GM18499 (cell line): ENCODE results near the gene FOXA1.

Experiments used
- ATAC-seq: cut with Tn5 transposase; IDR thresholded peaks from one replicate; pipeline ENCODE4 v1.9.1; 2021; ENCODE audit warnings: moderate number of reproducible peaks; ENCODE audit not compliant: insufficient read depth, unreplicated experiment

FOXA1 gene

DNA sequence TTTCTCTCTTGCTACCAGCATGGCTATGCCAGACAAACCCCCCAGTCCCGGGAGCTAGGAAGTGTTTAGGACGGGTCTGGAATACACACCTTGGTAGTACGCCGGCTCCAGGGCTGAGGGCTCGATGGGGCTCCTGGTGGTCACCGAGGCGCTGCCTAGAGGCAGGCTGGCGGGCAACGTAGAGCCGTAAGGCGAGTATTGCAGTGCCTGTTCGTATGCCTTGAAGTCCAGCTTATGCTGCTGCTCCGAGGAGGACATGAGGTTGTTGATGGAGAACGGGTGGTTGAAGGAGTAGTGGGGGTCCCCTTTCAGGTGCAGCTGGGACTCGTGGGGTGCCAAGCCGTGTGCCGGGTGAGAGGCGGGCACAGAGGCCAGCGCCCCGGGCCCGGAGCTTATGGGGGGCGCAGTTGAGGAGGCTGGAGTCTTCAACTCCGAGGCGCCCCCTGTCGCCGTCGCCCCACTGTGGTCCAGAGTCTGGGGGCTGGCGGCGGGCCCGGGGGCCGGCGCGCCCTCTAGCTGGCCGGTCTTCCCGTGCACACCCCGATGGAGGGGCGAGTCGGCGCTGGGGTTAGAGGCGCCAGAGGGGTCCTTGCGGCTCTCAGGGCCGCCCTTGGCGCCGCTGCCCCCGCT lies 3.6 kb downstream of the FOXA1 start:
- ATAC-seq, result no peak

DNA sequence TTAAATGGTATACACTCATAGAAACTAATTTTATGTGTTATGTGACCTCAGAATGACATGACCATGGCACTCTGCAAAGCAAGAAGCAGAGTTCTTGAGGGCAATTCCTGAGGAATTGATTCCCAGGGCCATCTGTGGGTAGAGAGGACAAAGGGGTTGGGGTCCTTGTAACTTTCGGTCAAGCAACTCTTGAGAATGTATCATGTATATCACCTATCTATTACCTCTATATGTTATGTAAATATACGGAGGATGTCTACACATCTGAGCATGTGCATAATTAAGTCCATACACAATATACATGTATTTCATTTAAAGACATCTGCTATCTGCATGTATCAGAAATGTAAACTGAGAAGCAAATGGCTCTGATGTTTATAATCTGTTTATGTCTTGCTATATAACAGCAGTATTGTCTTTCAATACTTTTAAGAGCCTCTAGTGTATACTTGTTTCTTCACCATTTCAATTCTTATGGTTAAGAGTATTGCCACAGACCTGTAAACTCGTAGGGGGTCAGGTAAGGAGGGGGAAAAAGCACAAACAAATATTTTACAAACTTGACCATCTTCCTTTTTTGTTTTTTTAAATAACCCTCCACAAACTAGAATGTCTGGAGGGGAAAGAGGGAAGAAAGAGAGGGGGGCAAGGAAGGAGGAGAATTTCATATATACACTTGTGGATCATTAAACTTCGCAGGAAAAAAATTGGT lies 4.5 kb downstream of the FOXA1 start:
- ATAC-seq, result no peak

DNA sequence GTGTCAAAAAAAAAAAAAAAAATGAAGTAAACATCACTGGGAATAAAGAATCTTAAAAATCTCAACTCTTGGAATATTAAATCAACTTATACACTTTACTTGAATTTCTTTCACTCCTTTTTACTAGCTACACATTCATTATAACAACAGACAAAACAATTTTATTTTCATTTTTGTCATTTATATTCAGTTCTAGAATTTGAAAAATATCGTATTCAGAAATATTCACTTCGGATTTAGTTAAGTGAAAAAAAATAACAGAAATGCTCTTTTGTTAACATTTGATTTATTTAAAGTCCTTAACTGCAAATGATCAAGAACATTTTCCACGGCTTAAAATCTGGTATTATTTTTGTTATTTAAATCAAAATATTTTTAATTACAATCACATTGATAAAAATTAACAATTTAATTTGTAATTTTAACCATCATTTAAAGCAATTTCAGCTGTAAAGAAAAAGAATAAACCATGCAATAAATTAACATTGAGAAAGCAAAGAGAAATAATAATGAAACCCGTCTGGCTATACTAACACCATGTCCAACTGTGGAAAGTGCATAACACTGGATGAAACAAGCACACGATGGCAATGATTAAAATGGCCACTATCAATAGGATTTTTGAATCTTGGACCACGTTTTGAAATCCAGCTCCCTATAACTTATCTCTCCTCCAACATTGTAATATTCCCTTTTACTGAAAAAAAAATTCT lies 5.2 kb downstream of the FOXA1 start:
- no peak for ATAC-seq

DNA sequence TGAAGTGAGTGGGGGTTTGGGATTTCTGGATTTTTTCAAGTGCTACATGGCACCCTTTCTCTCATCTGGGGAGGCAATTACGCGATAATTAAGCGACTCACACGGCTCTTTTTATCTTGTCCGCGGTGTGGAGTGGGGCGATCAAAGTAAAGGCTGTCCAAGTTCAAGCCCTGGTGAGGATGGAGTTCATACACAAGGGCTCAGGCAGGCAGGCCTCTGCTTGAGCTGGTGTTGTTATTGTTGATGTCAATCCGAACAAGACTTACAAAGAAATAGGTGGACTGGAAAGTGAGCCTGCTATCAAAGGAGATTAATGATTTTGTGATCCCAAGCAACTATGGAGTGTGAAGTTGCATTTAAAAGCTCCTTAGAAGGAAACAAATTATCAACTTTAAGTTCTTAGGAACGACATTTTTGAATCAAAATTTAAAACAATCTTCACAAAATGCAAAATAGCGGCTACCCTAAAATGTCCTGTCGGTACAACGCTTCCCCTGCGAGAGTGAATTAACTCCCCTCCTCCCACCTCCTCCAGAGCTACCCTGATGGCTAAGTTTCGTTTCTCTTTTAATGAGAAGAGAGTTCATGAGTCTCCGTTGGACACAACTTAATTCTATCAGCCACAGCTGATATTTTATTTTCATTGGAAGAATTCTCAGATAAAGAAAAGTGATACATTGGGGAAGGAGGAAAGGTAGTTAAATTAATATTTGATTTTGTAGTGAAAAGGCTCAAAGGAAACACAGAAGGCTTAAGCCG lies 5.9 kb downstream of the FOXA1 start:
- ATAC-seq, result no peak

DNA sequence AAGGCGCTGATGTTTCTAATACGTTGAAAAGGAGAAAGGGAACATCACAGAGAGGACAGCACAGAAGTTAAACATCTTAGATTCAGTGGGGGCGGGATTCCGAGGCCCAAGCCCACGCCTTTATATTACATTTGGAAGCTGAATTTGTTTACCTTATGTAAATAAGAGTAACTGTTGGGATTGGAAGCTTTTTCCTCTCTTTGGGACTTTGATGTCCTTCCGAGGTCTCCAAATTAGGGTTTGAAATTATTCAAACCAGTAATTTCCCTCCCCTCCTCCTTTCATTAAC lies 6.4 kb downstream of the FOXA1 start:
- no peak for ATAC-seq

DNA sequence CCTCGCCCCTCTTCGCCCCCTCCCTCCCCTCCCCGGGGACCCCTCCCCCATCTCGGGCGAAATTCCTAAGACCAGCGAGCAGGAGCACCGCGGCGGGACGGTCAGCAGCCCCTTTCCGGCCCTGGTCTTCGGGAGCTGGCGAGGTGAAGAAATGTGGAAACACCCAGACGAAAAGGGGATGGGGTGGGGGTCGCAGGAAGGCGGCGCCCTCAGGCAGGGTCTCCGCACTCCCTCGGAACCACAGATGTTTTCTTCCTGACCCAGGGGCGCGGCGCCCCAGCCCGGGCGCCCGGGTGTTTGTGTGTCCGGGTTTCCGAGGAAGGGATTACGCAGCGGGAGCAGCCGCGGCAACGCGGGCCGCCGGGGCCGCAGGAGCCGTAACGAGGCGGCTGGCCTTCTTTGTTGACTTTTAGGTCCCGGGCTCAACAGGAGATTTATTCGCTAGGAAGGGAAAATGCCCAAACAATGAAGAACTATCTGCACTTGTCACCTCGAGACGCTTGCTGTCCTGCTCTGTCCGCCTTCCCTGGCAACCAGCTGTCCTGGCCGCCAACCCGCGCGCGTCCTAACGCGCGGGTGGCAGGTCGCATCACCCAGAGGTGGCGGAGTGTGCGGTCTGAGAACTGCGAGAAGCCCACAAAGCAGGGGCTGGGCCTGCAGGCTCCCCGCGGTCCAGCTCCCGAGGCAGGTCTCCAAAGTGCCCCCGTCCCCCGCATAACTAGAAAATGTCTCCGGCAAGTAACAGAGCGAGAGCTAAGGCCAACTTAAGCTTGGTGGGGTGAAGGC lies 7.0 kb downstream of the FOXA1 start:
- ATAC-seq, result no peak

DNA sequence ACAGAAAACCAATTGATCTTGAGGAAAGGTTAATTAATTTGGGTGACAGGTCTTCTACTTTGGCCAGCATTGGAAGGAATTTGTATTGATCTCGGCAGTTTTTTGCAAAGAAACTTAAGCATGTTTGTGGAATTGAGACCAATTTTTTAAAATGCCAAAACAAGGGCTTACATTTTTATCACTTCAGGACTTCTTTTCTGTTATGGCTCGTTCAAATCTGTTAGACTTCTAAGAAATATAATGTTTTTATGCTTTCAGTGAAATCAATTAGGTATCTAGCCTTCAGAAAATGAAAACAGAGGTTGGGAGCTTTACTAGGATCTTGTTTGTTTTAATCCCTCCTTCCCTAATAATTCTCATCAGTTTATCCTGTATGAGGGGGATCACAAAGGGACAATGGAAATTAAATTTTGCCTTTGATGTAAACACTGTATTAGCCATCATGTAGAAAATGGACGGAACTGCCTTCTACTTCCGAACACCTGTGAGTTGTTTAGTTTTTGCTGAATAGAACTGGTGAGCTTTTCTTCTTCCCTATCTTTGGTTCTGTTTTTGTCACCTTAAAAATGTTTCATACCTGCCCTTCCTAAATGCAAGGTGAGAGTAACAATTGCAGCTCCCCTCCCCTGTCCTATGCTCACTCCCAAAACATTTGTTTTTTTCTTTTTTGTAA lies 7.8 kb downstream of the FOXA1 start:
- no peak for ATAC-seq

DNA sequence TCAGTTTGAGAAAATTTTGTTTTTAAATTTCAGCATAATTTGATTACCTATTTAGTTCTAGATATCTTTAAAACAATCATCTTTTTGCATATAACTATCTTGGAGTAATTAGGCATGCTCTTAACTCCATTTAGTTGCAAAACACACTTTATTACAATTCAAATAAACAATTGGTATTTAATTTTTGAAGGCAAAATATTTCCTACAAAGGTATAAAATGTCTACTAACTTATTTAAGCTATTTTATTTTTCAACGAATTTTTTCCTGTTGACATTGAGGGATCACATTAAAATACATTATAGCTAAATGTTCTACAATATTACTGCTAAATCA lies 8.3 kb downstream of the FOXA1 start:
- ATAC-seq, result no peak

DNA sequence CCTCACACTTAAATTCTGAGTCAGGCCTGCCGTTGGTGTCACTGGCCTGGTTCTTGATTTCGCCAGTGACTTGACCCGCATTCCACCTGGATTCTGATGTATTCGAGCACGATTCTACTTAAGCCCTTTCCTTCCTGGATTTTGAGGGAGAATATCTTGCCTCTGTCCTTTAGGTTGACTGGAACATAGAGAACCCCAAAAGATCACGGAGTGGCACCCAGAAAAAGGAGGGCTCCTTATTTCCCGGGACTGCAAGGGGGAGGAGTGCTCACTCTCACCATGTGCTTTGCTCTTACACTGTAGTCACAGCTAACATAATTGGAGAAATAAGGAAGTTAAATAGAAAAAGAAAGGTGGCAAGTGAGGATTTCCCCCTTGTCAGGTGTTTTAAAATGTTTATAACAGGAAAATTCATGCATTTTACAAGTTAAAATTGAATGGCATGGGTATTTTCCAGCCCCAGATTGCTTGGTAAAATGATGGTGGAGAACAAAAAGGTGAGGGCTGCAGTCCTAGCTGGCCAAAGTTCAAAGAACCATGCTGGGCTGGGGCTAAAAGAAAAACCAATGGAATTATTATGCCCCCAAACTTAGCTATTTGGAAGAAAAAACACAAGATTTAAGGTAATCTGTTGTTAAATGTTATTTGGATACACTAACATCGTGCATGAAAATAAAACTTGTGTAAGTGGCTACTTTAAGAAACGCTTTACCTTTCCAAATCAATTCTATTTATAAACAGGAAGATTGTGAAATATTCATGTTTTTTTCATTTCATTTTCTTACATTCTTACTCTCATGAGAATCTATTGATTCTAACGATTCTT lies 8.9 kb downstream of the FOXA1 start:
- ATAC-seq, result no peak

DNA sequence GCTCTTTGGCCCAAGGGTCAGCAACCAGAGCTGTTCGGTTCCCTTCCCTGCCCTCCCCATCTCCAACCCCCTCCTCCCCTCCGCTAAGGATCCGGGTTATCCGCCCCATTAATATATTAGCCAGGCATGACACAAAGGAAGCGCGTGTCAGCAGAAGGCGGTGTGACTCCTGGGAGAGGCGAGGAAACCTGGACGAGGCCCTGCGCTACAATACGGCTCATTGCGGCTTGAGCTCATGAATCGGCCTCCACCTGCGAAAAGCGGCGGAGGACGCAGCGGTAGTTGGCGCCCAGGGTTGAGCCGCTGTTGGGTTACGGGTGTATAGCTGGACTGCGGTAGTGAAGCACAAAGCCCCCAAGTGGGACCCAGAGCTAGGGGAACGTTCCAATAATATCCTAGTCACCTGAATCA lies 9.9 kb downstream of the FOXA1 start:
- no peak for ATAC-seq

DNA sequence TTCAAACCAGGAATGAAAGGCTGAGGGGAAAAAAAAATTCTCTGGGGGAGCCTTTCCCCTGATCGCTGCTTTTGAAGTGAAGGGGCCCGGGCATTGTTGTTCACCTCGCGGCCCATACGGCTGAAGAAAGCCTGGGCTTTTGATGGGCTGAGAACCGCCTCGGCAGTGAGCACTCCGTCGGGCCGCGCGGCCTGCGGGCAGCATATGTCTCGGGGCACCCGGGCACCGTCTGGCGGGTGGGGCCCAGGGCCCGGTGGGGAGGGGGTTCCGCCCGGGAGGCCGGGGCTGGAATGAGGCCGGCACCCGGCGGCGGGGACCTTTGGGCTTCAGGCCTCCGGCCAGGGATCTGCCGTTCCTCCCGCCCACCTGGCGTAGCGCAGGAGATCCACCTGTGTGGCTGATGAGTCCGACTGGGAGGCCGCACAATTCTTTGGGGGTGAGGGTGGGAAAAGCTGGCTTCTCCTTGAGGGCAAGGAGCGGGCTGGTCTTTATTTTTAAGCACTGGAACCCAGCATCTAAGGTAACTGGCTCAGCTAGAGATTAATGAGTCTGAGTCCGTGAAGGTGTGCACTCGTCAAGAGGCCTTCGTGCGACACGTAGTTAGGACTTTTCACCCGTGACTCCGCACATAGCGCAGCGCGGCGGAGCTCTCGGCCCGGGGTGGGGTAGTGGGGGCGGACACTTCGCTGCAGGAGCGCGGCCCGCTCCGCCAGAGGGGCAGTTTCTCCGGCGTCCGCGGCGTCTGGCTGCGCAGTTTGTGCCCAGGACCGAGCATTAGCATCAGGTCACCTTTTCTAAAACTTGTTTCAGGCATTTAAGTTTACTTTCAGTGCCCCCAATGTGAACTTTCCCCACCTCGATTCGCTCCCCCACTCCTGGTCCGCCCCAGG lies 10.6 kb downstream of the FOXA1 start:
- no peak for ATAC-seq

DNA sequence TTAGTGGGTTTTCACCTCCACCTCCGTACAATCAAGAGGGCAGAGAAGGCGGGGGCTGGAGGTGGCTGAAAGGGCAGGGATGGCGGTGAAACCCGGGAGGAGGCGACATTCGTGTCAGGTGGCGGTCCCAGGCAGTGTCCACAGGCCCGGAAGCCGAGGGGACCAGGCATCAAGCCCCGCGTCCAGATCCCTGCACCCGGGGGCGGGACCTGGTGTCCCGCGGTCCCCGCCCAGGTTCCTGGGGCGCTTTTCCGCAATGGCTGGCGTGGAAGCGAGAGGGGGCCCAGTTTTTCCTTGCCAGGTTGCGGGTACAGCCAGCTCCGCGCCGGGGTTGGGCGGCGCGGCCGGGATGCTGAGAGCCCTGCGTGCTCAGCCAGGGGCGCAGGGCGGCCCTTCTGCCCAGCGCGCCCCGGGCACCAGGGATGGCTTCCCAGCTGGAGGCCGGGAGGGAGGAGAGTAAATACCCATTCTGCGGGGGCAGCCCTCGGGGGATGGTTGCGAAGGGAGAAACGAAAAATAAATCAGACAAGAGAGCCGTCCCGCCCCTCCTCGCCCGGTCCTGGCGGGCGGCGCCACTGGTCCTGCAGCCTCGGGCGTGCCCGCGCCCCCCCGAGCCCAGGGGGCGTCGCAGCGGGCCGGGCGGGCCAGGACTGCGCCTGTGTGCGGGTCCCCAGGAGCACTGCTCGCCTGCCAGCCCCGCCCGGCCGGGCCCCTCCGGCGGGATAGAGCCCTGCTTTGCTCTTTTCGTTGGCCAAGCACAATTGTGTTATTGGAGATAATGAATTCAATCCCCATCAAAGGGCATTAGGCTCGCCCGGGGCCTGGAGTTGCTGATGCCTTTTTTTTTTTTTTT lies 11.5 kb downstream of the FOXA1 start:
- ATAC-seq, result no peak

DNA sequence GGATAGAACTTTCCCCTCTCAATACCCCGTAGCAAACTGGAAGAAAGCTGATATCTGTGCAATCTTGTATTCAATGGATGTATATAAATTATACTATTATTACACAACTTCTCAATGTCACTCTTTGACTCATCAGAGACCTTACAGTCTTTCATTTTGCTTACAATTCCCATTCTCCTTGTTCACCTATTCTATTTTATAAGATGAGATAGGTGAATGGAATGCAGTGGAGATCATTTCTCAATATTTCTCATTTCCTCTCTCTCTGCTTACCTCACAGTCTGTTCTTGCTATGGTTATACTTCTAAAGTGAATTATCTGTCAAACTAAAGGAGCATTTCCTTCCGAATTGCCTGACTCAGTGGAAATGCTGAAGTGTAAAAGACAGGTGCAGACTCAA lies 14.9 kb downstream of the FOXA1 start:
- no peak for ATAC-seq

DNA sequence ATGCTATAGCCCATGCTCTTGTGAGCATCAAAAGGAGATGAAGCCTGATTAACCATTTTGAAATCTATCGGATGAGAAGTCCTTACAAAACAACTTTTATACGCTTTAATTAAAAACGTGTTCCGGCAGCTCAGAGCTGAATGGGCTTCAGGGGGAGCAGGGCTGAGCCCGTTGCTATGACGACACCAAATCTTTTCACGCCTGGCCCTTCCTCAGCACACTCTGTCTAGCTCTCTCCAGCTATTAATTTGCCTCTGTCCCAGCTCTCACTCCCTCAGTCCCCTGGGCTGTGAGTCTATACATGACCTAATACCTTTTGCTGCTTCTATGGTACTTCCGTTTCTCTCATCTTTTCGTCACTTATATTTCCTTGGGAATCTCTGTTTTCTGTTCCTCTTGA lies 15.8 kb downstream of the FOXA1 start:
- no peak for ATAC-seq

DNA sequence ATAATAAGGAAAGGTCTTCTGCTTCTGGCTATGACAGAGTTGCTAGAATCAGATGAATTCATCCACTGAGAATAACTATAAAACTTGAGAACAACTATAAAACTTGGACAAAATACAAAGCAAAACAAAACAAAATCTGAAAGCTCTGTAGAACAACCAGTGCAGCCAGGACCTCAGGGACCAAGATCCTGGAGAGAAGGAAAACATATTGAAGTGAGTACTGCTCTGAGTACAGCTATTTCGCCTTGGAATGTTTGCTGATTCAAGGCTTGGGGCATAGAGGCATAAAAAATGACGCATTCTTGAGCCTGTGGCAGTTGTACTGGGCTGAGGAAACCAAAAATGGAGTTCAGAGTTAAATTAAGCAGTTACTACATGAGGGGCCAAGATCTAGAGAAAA lies 21.7 kb downstream of the FOXA1 start:
- ATAC-seq, result no peak

DNA sequence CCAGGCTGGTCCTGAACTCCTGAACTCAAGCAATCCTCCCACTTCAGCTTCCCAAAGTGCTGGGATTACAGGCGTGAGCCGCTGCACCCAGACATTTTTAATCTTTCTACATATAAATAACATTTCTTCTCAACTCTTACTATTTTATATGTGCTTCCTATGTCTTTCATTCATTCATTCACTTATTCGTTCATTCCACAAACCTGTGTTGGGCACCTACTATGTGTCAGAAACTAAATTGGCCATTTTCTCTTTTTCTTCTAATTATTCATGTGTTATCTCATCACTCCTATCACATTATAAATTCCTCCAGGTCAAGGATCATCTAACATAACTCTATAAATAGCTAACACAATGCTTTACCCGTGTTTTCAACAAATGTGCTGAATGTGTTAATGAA lies 23.7 kb downstream of the FOXA1 start:
- ATAC-seq, result no peak

DNA sequence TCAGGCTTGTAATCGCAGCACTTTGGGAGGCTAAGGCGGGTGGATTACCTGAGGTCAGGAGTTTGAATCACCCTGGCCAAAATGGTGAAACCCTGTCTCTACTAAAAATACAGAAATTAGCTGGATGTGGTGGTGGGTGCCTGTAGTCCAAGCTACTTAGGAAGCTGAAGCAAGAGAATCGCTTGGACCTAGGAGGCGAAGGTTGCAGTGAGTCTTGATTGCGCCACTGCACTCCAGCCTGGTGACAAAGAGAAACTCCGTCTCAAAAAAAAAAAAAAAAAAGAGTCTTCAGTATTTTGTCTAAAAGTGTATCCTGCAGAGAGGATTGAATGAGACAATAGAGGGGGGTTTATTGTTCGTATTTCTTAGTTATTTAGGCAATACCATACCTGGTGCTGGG lies 25.3 kb downstream of the FOXA1 start:
- ATAC-seq, result no peak
